Transverse colon (tissue), 4 donors: Measurements from ENCODE around the gene DOCK10. TPM values are rescaled to one million over a fixed set of nuclear protein-coding genes. Genes with fewer than 3 reads are reported as not detected.

Experiments used
- DNase-seq: peaks from one replicate; pipeline ENCODE4 v3.0.0-alpha.2; 2019
- H3K27ac ChIP-seq, 4 donors: fragments of 200-600 bp; sonication (generic); 2 replicates each; pipeline ENCODE4 v1.5.1; 2016 to 2018; ENCODE audit warnings: inconsistent platforms in 4 of 4
- H3K27me3 ChIP-seq: fragments of 200-600 bp; sonication (generic); 2 replicates; pipeline ENCODE4 v1.5.1; 2017; ENCODE audit warnings: inconsistent platforms
- H3K36me3 ChIP-seq, 4 donors: fragments of 200-600 bp; sonication (generic); 2 replicates each; pipeline ENCODE4 v1.5.1; 2017 to 2019; ENCODE audit warnings: inconsistent platforms in 4 of 4
- H3K4me1 ChIP-seq, 4 donors: fragments of 200-600 bp; sonication (generic); 2 replicates each; pipeline ENCODE4 v1.5.1; 2017 to 2020; ENCODE audit warnings: inconsistent platforms in 4 of 4
- H3K4me3 ChIP-seq, 4 donors: fragments of 200-600 bp; sonication (generic); 1 replicate in 1 of 4; 2 replicates in 3 of 4; pipeline versions ENCODE4 v1.5.1 to v1.6.1; 2017 to 2019; ENCODE audit warnings: inconsistent platforms in 4 of 4
- H3K9me3 ChIP-seq, 2 donors: fragments of 200-600 bp; sonication (generic); 2 replicates each; pipeline ENCODE4 v1.5.1; 2017 to 2019; ENCODE audit warnings: inconsistent platforms in 2 of 2
- EP300 ChIP-seq: sonication (generic); formaldehyde crosslinking; IDR thresholded peaks from one replicate; pipeline ENCODE4 v1.6.1; 2017; ENCODE audit warnings: antibody characterized with exemption, low read depth
- POLR2A ChIP-seq: fragments of 450-650 bp; IDR thresholded peaks from one replicate; pipeline ENCODE4 v1.6.1; 2016; ENCODE audit warnings: antibody characterized with exemption, mild to moderate bottlenecking, moderate library complexity
- POLR2AphosphoS5 ChIP-seq, 3 donors: sonication (generic); formaldehyde crosslinking; IDR thresholded peaks; one replicate each; pipeline ENCODE4 v1.6.1; 2016; ENCODE audit warnings: antibody characterized with exemption in 3 of 3
- WGBS, 2 donors: methylation state at CpG; one replicate each; pipeline ENCODE4 v1.1.5; 2018; ENCODE audit warnings: low coverage in 1 of 2; 5-methylcytosine and 5-hydroxymethylcytosine counted together
- in situ Hi-C, 4 donors: fragments of 200-750 bp; cut with MboI; loops; one replicate each; pipeline versions ENCODE4 v1.15.0 to v1.15.1; 2017; ENCODE audit warnings: low sequenced_read_pairs in 3 of 4, low pct_ligation_motif_present in 1 of 4, low pct_unique_long_range_greater_than_20kb in 1 of 4
- intact Hi-C: fragments of 100-400 bp; cut with DNase I; formaldehyde crosslinking; loops from one replicate; pipeline ENCODE4 v1.15.1; 2023; ENCODE audit warnings: low total_unique reads
- total RNA-seq, 4 donors: library from RNA; depleted of rRNA; stranded (reverse); fragments of >200 nt; gene quantifications; one replicate each; pipeline ENCODE4 v1.1.0, GENCODE V29; 2016
- TF ChIP-seq, protein P1 (sequence below), 5 experiments: fragments of 200-600 bp in 3 of 5; fragments of 450-650 bp in 2 of 5; sonication (generic) in 3 of 5; IDR thresholded peaks; 1 replicate in 2 of 5; 2 replicates in 3 of 5; pipeline ENCODE4 v1.5.1; 2016 to 2017; ENCODE audit warnings: antibody characterized with exemption in 5 of 5, inconsistent platforms in 3 of 5, mild to moderate bottlenecking in 2 of 5, moderate library complexity in 1 of 5

Gene DOCK10
- total RNA-seq, 4 donors from 2014 or later, result 5.2 to 64.7 (median 14.5) TPM

DNA sequence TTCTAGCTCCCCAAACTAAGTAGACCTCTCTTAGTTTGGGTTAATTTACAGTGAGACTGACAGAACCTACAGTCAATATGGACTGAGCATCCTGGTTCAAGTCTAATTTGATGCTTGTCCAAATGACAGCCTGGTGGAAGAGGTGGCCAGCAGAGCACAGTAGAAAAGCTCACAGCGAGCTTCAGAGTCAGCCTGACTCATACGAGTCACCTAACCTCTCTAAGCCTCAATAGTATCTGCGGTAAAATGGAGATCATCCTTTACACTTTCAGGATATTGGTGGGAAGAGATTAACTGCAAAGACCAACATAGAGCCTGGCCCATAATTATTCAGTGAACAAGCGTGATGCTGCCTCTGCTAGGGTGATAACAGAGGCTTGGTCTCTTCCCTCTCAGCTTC lies 54.5 kb downstream of the DOCK10 start:
- no peaks in the 10 kb centered on the region for H3K36me3 ChIP-seq
- no peaks in the 10 kb centered on the region for H3K27me3 ChIP-seq
- no peak for TF ChIP-seq POLR2A
- TF ChIP-seq, protein P1, sequence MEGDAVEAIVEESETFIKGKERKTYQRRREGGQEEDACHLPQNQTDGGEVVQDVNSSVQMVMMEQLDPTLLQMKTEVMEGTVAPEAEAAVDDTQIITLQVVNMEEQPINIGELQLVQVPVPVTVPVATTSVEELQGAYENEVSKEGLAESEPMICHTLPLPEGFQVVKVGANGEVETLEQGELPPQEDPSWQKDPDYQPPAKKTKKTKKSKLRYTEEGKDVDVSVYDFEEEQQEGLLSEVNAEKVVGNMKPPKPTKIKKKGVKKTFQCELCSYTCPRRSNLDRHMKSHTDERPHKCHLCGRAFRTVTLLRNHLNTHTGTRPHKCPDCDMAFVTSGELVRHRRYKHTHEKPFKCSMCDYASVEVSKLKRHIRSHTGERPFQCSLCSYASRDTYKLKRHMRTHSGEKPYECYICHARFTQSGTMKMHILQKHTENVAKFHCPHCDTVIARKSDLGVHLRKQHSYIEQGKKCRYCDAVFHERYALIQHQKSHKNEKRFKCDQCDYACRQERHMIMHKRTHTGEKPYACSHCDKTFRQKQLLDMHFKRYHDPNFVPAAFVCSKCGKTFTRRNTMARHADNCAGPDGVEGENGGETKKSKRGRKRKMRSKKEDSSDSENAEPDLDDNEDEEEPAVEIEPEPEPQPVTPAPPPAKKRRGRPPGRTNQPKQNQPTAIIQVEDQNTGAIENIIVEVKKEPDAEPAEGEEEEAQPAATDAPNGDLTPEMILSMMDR (IDR thresholded peaks at IDR 0.05), result no peak
- TF ChIP-seq POLR2AphosphoS5 (IDR thresholded peaks at IDR 0.05), result no peak
- no peak overlapping the region for H3K4me3 ChIP-seq
- no peak for DNase-seq
- intact Hi-C loops (loop anchor here (10.0 kb wide), 1 partner anchor 1423 kb away; no protein-coding TSS in a partner anchor), in situ Hi-C loops (loop anchor here in 2 of 4 donors (25.0 kb wide), 2 partner anchors 175 to 625 kb away; no protein-coding TSS in a partner anchor)
- peaks cover 0 to 12% (median 2%) of the 10 kb centered on the region in 4 donors for H3K4me1 ChIP-seq
- H3K9me3 ChIP-seq, result no peaks in the 10 kb centered on the region
- 92% methylated on average over 4 of the region's 4 CpGs; no CpG with 5 or more reads in 1 of the 2 donors for WGBS, 2 donors
- H3K27ac ChIP-seq, result no peak overlapping the region

DNA sequence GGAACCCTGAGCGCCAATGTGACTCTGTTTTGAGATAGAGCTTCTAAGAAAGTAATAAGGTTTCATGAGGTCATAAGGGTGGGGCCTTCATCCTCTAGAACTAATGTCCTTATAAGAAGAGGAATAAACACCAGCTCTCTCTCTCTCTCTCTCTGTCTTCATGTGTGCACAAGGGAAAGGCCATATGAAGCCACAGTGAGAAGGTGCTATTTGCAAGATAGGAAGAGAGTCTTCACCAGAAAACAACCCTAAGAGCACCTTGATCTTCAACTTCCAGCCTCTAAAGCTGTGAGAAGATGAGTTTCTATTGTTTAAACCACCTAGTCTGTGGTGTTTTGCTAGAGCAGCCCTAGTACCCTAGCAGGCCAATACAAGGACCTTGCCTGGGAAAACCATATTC lies 55.8 kb downstream of the DOCK10 start:
- no peaks in the 10 kb centered on the region for H3K9me3 ChIP-seq
- in situ Hi-C loops, result loop anchor here in 2 of 4 donors (25.0 kb wide), 2 partner anchors 174 to 624 kb away; no protein-coding TSS in a partner anchor
- peaks cover 0 to 12% (median 2%) of the 10 kb centered on the region in 4 donors for H3K4me1 ChIP-seq
- H3K27ac ChIP-seq, result no peak overlapping the region
- no peak overlapping the region for H3K4me3 ChIP-seq
- intact Hi-C loops, result loop anchor here (10.0 kb wide), 1 partner anchor 1422 kb away; no protein-coding TSS in a partner anchor
- 92% methylated on average over 1 of the region's 1 CpG; no CpG with 5 or more reads in 1 of the 2 donors for WGBS, 2 donors
- TF ChIP-seq POLR2AphosphoS5 (IDR thresholded peaks at IDR 0.05) (no peak), EP300 (no peak), POLR2A (no peak)
- TF ChIP-seq, protein P1 (IDR thresholded peaks at IDR 0.05), result no peak
- DNase-seq, result no peak
- no peaks in the 10 kb centered on the region for H3K27me3 ChIP-seq
- H3K36me3 ChIP-seq, result no peaks in the 10 kb centered on the region

DNA sequence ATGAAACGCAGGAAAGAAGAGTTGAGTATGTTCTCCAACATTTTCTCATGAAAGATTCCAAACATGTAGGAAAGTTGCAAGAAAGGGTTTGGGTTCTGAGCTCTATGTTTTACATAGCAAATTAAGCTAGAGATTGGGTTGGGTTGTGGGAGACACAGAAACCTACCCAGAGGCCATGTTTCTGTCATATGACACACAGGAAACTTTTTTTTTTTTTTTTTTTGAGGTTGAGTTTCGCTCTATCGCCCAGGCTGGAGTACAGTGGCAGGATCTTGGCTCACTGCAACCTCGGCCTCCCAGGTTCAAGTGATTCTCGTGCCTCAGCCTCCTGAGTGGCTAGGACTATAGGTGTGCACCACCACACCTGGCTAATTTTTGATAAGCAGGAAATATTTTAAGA lies 57.6 kb downstream of the DOCK10 start:
- intact Hi-C loops (loop anchor here (10.0 kb wide), 1 partner anchor 1420 kb away; no protein-coding TSS in a partner anchor), in situ Hi-C loops (loop anchor here in 2 of 4 donors (25.0 kb wide), 2 partner anchors 172 to 622 kb away; no protein-coding TSS in a partner anchor)
- Histone ChIP-seq H3K36me3 (no peaks in the 10 kb centered on the region), H3K4me3 (no peak overlapping the region), H3K27me3 (no peaks in the 10 kb centered on the region), H3K4me1 (peaks cover 0 to 12% (median 2%) of the 10 kb centered on the region in 4 donors), H3K27ac (peak overlapping the region; percentile 53 to 75 (median 58)), H3K9me3 (no peaks in the 10 kb centered on the region)
- 71 to 78% methylated on average over 4 to 5 of the region's 5 CpGs for WGBS, 2 donors
- TF ChIP-seq, protein P1 (IDR thresholded peaks at IDR 0.05), result no peak
- TF ChIP-seq POLR2AphosphoS5 (IDR thresholded peaks at IDR 0.05) (no peak), EP300 (no peak), POLR2A (no peak)
- no peak for DNase-seq

DNA sequence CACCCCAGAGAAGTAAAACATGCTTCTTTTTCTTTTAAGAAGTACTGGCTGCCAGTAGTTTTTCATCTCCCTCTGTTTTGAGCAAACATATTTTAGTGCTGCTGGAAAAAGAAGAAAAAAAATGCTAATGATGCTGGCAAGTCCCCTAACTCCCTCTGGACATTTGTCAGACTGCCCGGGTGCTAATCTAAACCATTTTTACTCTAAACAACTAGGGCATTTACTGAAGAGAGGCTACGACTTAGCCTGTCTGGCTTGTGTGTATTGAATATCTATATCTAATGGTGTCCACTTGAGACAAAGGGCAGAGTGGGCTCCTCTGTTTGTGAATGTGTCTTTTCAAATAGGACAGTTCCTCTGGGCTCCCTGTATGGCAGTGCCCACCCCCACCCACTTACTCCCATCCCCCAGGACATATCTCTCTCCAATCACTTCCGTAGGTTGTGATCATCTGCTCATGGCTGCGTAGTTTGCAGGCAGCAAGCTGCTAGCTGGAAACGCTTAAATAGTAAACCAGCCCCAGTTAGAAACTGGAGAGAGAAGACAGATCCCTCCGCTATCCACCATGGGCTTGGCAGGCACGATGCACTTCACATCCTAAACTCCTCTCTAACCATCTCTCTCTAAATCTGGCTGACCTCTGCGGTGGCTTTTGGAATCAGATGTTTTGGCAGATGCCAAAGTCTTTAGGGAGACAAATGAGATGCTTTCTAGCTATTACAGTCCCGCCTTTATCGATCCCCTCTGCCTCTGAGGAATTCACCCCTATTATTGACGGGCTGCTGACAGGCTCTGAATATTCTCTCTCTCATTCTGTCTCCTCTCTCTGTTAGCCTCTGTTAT lies 58.3 kb downstream of the DOCK10 start:
- Histone ChIP-seq H3K27ac (peak overlapping the region; percentile 53 to 75 (median 58)), H3K9me3 (no peaks in the 10 kb centered on the region), H3K4me3 (peak overlapping the region in 3 of 4 donors; percentile 0 to 12 (median 10)), H3K27me3 (no peaks in the 10 kb centered on the region), H3K4me1 (peaks cover 0 to 12% (median 2%) of the 10 kb centered on the region in 4 donors), H3K36me3 (no peaks in the 10 kb centered on the region)
- 55 to 69% methylated on average over 9 to 11 of the region's 11 CpGs for WGBS, 2 donors
- in situ Hi-C loops (loop anchor here in 2 of 4 donors (25.0 kb wide), 2 partner anchors 172 to 622 kb away; no protein-coding TSS in a partner anchor), intact Hi-C loops (loop anchor here (10.0 kb wide), 1 partner anchor 1419 kb away; no protein-coding TSS in a partner anchor)
- DNase-seq, result no peak
- TF ChIP-seq, protein P1 (IDR thresholded peaks at IDR 0.05), result no peak
- TF ChIP-seq POLR2A, result no peak
- no peak for TF ChIP-seq POLR2AphosphoS5 (IDR thresholded peaks at IDR 0.05)
- TF ChIP-seq EP300, result no peak
